ENCODE measurements around the gene XYLT1.

XYLT1 gene

GRCh38 chr16:17369421-17370222 lies 101.1 kb downstream of the XYLT1 start:
- no peak for DNase-seq

- DNase-seq, result no peak
Measured at GRCh38 chr16:17368951-17369350, 101.8 kb downstream of the XYLT1 start.

- DNase-seq, result no peak
Measured at GRCh38 chr16:17368446-17368845, 102.3 kb downstream of the XYLT1 start.

- peak; percentile 77 for DNase-seq
Measured at GRCh38 chr16:17367923-17368322, 102.8 kb downstream of the XYLT1 start.

- DNase-seq, result no peak
Measured at GRCh38 chr16:17367036-17367435, 103.7 kb downstream of the XYLT1 start.

- no peak for DNase-seq
Measured at GRCh38 chr16:17366299-17366961, 104.3 kb downstream of the XYLT1 start.

GRCh38 chr16:17365591-17366298 lies 105.0 kb downstream of the XYLT1 start:
- DNase-seq, result no peak

- DNase-seq, result no peak
Measured at GRCh38 chr16:17365211-17365541, 105.6 kb downstream of the XYLT1 start.

GRCh38 chr16:17364319-17365210 lies 106.2 kb downstream of the XYLT1 start:
- DNase-seq, result peak; percentile 93

- DNase-seq, result no peak
Measured at GRCh38 chr16:17362946-17363345, 107.8 kb downstream of the XYLT1 start.

- DNase-seq, result no peak
Measured at GRCh38 chr16:17362183-17362582, 108.6 kb downstream of the XYLT1 start.

GRCh38 chr16:17360693-17361122 lies 110.1 kb downstream of the XYLT1 start:
- no peak for DNase-seq

- peak; percentile 79 for DNase-seq
Measured at GRCh38 chr16:17359788-17360390, 110.9 kb downstream of the XYLT1 start.

- DNase-seq, result no peak
Measured at GRCh38 chr16:17358846-17359245, 111.9 kb downstream of the XYLT1 start.

GRCh38 chr16:17358355-17358754 lies 112.4 kb downstream of the XYLT1 start:
- no peak for DNase-seq

- DNase-seq, result no peak
Measured at GRCh38 chr16:17357307-17358062, 113.3 kb downstream of the XYLT1 start.

- no peak for DNase-seq
Measured at GRCh38 chr16:17356243-17356933, 114.4 kb downstream of the XYLT1 start.

GRCh38 chr16:17354685-17355084 lies 116.1 kb downstream of the XYLT1 start:
- no peak for DNase-seq

- no peak for DNase-seq
Measured at GRCh38 chr16:17354141-17354601, 116.6 kb downstream of the XYLT1 start.

GRCh38 chr16:17353561-17353960 lies 117.2 kb downstream of the XYLT1 start:
- no peak for DNase-seq

Measured in EL (cell line).